PC-3 (cell line): Measurements from ENCODE around the gene ZNF366. TPM values are rescaled to one million over a fixed set of nuclear protein-coding genes. Genes with fewer than 3 reads are reported as not detected.

Source experiments
- ATAC-seq: fragments of 200-7000 bp; cut with Tn5 transposase; 2 replicates; pipeline ENCODE4 v1.9.1; 2020; ENCODE audit warnings: mild to moderate bottlenecking, moderate library complexity
- BruUV-seq: library from RNA; stranded (reverse); fragments of 400-500 nt; replicated peaks from 2 replicates; lab custom pipeline; 2021; lab: Mats Ljungman, UMichigan
- CTCF ChIA-PET: fragments of 300-600 bp; sonication (Branson Sonifier 250); formaldehyde crosslinking; loops from one replicate; lab custom pipeline; 2022; ENCODE audit warnings: antibody characterized with exemption; lab: Charles Lee
- POLR2A ChIA-PET: fragments of 300-600 bp; sonication (Branson Sonifier 250); formaldehyde crosslinking; loops from one replicate; lab custom pipeline; 2022; ENCODE audit warnings: antibody characterized with exemption; ENCODE audit not compliant: unreplicated experiment; lab: Charles Lee
- DNase-seq: peaks from one replicate; pipeline ENCODE4 v3.0.0-alpha.2; 2015
- H2AFZ ChIP-seq: fragments of 300-600 bp; sonication (generic); 2 replicates; pipeline ENCODE4 v1.6.0; 2016; ENCODE audit warnings: antibody characterized with exemption, low read length
- H3F3A ChIP-seq: fragments of 300-600 bp; sonication (generic); one replicate; pipeline ENCODE4 v1.6.0; 2017; ENCODE audit warnings: antibody characterized with exemption, low read length, control low read depth, mild to moderate bottlenecking; ENCODE audit not compliant: unreplicated experiment
- H3K27ac ChIP-seq: fragments of 300-600 bp; sonication (generic); 2 replicates; pipeline ENCODE4 v1.5.1; 2016; ENCODE audit warnings: mild to moderate bottlenecking, low read length
- H3K27me3 ChIP-seq: fragments of 300-600 bp; sonication (generic); 2 replicates; pipeline ENCODE4 v1.6.1; 2016; ENCODE audit warnings: low read length, mixed read lengths
- H3K36me3 ChIP-seq: fragments of 300-600 bp; sonication (generic); 2 replicates; pipeline ENCODE4 v1.6.1; 2016; ENCODE audit warnings: low read depth, mixed run types, low read length, mixed read lengths
- H3K4me1 ChIP-seq: fragments of 300-600 bp; sonication (generic); 2 replicates; pipeline ENCODE4 v1.5.1; 2016; ENCODE audit warnings: low read length; ENCODE audit not compliant: insufficient read depth
- H3K4me2 ChIP-seq: fragments of 300-600 bp; sonication (generic); 2 replicates; pipeline ENCODE4 v1.6.0; 2016; ENCODE audit warnings: low read length
- H3K4me3 ChIP-seq: fragments of 300-600 bp; sonication (generic); 2 replicates; pipeline ENCODE4 v1.5.1; 2016; ENCODE audit warnings: mild to moderate bottlenecking, low read length, mixed read lengths
- H3K79me2 ChIP-seq: fragments of 300-600 bp; sonication (generic); 2 replicates; pipeline ENCODE4 v1.6.1; 2017; ENCODE audit warnings: low read length, mixed read lengths
- H3K9ac ChIP-seq: fragments of 300-600 bp; sonication (generic); 2 replicates; pipeline ENCODE4 v1.6.0; 2016; ENCODE audit warnings: mild to moderate bottlenecking, low read length
- H3K9me2 ChIP-seq: fragments of 300-600 bp; sonication (generic); replicated peaks from 2 replicates; pipeline ENCODE4 v1.6.1; 2016; ENCODE audit warnings: mixed run types, low read length, mixed read lengths
- H3K9me3 ChIP-seq: fragments of 300-600 bp; sonication (generic); 2 replicates; pipeline ENCODE4 v1.6.1; 2016; ENCODE audit warnings: low read length, mixed read lengths
- H4K20me1 ChIP-seq: fragments of 300-600 bp; sonication (generic); 2 replicates; pipeline ENCODE4 v1.6.1; 2016; ENCODE audit warnings: low read length, mixed read lengths
- EZH2 ChIP-seq: fragments of 300-600 bp; sonication (generic); IDR thresholded peaks from one replicate; pipeline ENCODE4 v1.6.1; 2017; ENCODE audit warnings: antibody characterized with exemption, mild to moderate bottlenecking, low read length; ENCODE audit not compliant: unreplicated experiment
- EZH2phosphoT487 ChIP-seq: fragments of 300-600 bp; sonication (generic); IDR thresholded peaks from 2 replicates; pipeline ENCODE4 v1.6.1; 2018; ENCODE audit warnings: mild to moderate bottlenecking, antibody characterized with exemption, low read length, borderline replicate concordance
- intact Hi-C: fragments of 100-400 bp; cut with micrococcal nuclease; formaldehyde crosslinking; loops from 2 replicates; pipeline ENCODE4 v1.9.0; 2023
- total RNA-seq: library from RNA; depleted of rRNA; stranded (reverse); fragments of >200 nt; gene quantifications from 2 replicates; pipeline ENCODE4 v1.2.3, GENCODE V29; 2014
- TF ChIP-seq, protein P1 (sequence below): fragments of 300-600 bp; sonication (generic); conservative IDR thresholded peaks from 2 replicates; pipeline ENCODE4 v1.5.1; 2017; ENCODE audit warnings: antibody characterized with exemption, low read depth, mild to moderate bottlenecking, low read length

ZNF366 gene
- total RNA-seq, 1 experiment from 2014 or later = not detected

DNA sequence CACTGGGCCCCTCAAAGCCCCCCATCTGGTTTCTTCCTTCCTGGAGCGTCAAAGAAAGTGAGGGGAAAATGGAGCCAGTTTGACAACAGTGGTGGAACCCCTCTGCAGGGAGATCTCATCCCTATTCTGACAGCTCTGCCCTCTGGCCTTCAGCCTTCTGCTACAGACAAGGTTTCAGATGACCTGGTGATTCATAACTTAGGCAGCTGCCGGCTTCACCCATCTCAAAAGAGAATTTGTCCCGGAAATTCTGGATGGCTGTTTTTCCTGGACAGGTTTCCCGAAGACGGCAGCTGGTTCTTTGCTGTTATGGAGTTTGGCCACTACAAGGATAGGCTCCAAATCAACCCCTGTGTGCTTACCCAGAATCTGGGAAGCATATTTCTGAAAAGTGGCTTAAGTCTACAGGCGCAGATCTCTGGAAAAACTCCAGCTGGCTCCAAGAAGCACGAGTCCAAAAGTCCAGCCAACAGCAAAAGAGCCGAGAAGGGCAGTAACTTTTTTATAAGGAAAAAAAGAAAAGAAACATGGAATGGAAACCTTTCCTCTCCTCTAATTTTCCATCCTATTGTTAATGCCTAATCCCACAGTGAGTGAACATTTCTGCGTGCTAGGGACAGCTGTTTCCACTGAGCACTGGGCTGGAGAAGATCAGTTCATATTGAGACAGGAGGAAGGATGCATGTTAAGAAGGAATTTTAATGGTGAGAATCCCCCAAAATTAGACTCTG, 54.5 kb downstream of the ZNF366 start:
- ATAC-seq = peak; percentile 95

DNA sequence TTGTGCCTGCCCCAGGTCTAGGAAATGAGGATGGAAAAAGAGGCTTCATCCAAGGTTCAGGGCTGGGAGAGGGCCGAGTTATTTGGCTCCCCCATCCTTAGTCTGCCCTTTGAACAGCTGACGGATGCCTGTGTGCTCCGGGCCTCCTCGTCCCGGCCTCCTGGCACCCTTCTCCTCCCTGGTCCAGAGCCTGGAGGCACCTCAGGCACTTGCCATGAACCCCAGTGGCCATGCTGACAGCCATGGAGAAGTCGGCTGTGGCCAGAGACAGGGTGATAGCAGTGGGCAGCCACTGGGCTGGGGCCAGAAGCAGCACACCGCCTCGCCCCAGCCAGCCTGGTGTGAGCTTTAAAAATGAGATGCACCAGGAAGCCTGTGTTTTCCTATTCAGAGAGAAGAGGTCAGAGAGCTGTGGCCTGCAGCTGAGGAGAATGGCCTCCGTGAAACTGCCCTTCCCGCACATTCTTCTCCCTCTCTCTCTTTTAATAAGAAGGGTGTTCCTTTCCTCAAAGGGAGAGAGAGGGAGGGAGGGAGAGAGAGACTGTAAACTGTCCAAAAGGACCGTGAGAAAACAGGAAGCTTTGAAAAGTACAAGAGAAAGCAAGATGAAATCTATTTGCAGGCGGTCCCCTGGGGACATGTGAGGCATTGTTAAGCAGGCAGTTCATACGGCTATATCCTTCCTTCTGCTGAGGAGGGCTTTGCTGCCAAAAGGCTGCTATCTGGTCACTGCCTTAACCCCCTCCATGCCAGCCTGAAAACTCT, 55.3 kb downstream of the ZNF366 start:
- intact Hi-C loops = loop anchor here (5.0 kb wide), 2 partner anchors 45 to 60 kb away; no protein-coding TSS in a partner anchor
- CTCF ChIA-PET = interaction anchor here (0.7 kb wide), 1 partner anchor 86 kb away, joined by 3 read pairs; no protein-coding TSS in a partner anchor

More for the DNA sequence above, 54.5 kb downstream of the ZNF366 start:
- TF ChIP-seq, protein P1, sequence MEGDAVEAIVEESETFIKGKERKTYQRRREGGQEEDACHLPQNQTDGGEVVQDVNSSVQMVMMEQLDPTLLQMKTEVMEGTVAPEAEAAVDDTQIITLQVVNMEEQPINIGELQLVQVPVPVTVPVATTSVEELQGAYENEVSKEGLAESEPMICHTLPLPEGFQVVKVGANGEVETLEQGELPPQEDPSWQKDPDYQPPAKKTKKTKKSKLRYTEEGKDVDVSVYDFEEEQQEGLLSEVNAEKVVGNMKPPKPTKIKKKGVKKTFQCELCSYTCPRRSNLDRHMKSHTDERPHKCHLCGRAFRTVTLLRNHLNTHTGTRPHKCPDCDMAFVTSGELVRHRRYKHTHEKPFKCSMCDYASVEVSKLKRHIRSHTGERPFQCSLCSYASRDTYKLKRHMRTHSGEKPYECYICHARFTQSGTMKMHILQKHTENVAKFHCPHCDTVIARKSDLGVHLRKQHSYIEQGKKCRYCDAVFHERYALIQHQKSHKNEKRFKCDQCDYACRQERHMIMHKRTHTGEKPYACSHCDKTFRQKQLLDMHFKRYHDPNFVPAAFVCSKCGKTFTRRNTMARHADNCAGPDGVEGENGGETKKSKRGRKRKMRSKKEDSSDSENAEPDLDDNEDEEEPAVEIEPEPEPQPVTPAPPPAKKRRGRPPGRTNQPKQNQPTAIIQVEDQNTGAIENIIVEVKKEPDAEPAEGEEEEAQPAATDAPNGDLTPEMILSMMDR = no peak
- TF ChIP-seq EZH2phosphoT487 (no peak), EZH2 (no peak)
- Histone ChIP-seq H3K27me3 (no peaks in the 10 kb centered on the region), H3K36me3 (no peaks in the 10 kb centered on the region), H3K9ac (no peak overlapping the region), H3K9me2 (no peaks in the 10 kb centered on the region), H3F3A (no peaks in the 10 kb centered on the region), H3K27ac (peak overlapping the region; percentile 55), H3K4me1 (peaks cover 20% of the 10 kb centered on the region), H3K4me2 (peak overlapping the region; percentile 74), H4K20me1 (no peaks in the 10 kb centered on the region), H3K4me3 (peak overlapping the region; percentile 23; the same call in 1 of the 2 replicates), H2AFZ (peak overlapping the region; percentile 79), H3K9me3 (no peaks in the 10 kb centered on the region), H3K79me2 (no peaks in the 10 kb centered on the region)
- CTCF ChIA-PET = interaction anchor here (0.7 kb wide), 1 partner anchor 86 kb away, joined by 3 read pairs; no protein-coding TSS in a partner anchor
- POLR2A ChIA-PET = interaction anchor here (0.5 kb wide), 1 partner anchor 71 kb away, joined by 10 read pairs; no protein-coding TSS in a partner anchor
- intact Hi-C loops = loop anchor here (5.0 kb wide), 2 partner anchors 45 to 60 kb away; no protein-coding TSS in a partner anchor
- BruUV-seq = TSS peak; percentile 20
- DNase-seq = peak; percentile 77

More for the DNA sequence above, 55.3 kb downstream of the ZNF366 start:
- H4K20me1 ChIP-seq = no peaks in the 10 kb centered on the region
- H3K36me3 ChIP-seq = no peaks in the 10 kb centered on the region
- H3K9me3 ChIP-seq = no peaks in the 10 kb centered on the region
- ATAC-seq (peak; percentile 66), DNase-seq (peak; percentile 40)
- H3K4me1 ChIP-seq = peaks cover 20% of the 10 kb centered on the region
- peak overlapping the region; percentile 23; the same call in 1 of the 2 replicates for H3K4me3 ChIP-seq
- POLR2A ChIA-PET = interaction anchor here (0.5 kb wide), 1 partner anchor 72 kb away, joined by 10 read pairs; no protein-coding TSS in a partner anchor
- peak overlapping the region; percentile 74 for H3K4me2 ChIP-seq
- TF ChIP-seq, protein P1 = no peak
- no peak for TF ChIP-seq EZH2phosphoT487
- TF ChIP-seq EZH2 = no peak
- no peaks in the 10 kb centered on the region for H3K9me2 ChIP-seq
- peak overlapping the region; percentile 79 for H2AFZ ChIP-seq
- peak overlapping the region; percentile 55 for H3K27ac ChIP-seq
- no TSS peak for BruUV-seq
- no peaks in the 10 kb centered on the region for H3K27me3 ChIP-seq
- no peaks in the 10 kb centered on the region for H3F3A ChIP-seq
- H3K9ac ChIP-seq = no peak overlapping the region
- H3K79me2 ChIP-seq = no peaks in the 10 kb centered on the region
